DND-41 (cell line): ENCODE measurements around the gene EPHA8.

Source experiments
- ATAC-seq: fragments of 200-7000 bp; cut with Tn5 transposase; 3 replicates; pipeline ENCODE4 v1.9.1; 2021; ENCODE audit warnings: low read depth; ENCODE audit not compliant: insufficient read depth
- DNase-seq: peaks from one replicate; pipeline ENCODE4 v3.0.0-alpha.2; 2020
- H2AFZ ChIP-seq: 2 replicates; pipeline ENCODE4 v1.6.0; 2012; ENCODE audit warnings: low read depth, low read length
- H3K27ac ChIP-seq: 2 replicates; pipeline ENCODE4 v1.5.1; 2012; ENCODE audit warnings: low read length, inconsistent platforms
- H3K27me3 ChIP-seq: fragments of 200-600 bp; sonication (generic); 2 replicates; pipeline ENCODE4 v1.6.0; 2012; ENCODE audit warnings: low read length, mild to moderate bottlenecking, inconsistent platforms; ENCODE audit not compliant: insufficient read depth, poor library complexity
- H3K36me3 ChIP-seq: 2 replicates; pipeline ENCODE4 v1.5.1; 2012; ENCODE audit warnings: low read length, inconsistent platforms; ENCODE audit not compliant: insufficient read depth
- H3K4me1 ChIP-seq: 2 replicates; pipeline ENCODE4 v1.5.1; 2012; ENCODE audit warnings: mild to moderate bottlenecking, low read length; ENCODE audit not compliant: insufficient read depth
- H3K4me2 ChIP-seq: 2 replicates; pipeline ENCODE4 v1.6.0; 2012; ENCODE audit warnings: mild to moderate bottlenecking, moderate library complexity, low read length, inconsistent platforms; ENCODE audit not compliant: insufficient read depth
- H3K4me3 ChIP-seq, 2 experiments: fragments of 200-600 bp in 1 of 2; shearing (Covaris generic) in 1 of 2; 2 replicates each; pipeline ENCODE4 v1.5.1; 2012 to 2016; ENCODE audit warnings: inconsistent platforms in 2 of 2, low read length in 2 of 2, mild to moderate bottlenecking in 2 of 2, low read depth in 1 of 2, moderate library complexity in 1 of 2
- H3K79me2 ChIP-seq: 2 replicates; pipeline ENCODE4 v1.6.0; 2012; ENCODE audit warnings: low read length, inconsistent platforms; ENCODE audit not compliant: insufficient read depth
- H3K9ac ChIP-seq: 2 replicates; pipeline ENCODE4 v1.6.0; 2012; ENCODE audit warnings: low read depth, mild to moderate bottlenecking, inconsistent platforms, low read length, moderate library complexity
- H3K9me3 ChIP-seq: 2 replicates; pipeline ENCODE4 v1.5.1; 2012; ENCODE audit warnings: low read length, moderate library complexity, mild to moderate bottlenecking, inconsistent platforms; ENCODE audit not compliant: insufficient read depth, severe bottlenecking
- H4K20me1 ChIP-seq: 2 replicates; pipeline ENCODE4 v1.6.0; 2012; ENCODE audit warnings: low read length; ENCODE audit not compliant: insufficient read depth
- CTCF ChIP-seq: IDR thresholded peaks from 2 replicates; pipeline ENCODE4 v1.5.1; 2012; ENCODE audit warnings: borderline replicate concordance, low read length, moderate library complexity, mild to moderate bottlenecking; ENCODE audit not compliant: poor library complexity, severe bottlenecking; ENCODE audit errors: extremely low read depth
- EZH2 ChIP-seq: IDR thresholded peaks from 3 replicates; pipeline ENCODE4 v1.6.1; 2012; ENCODE audit warnings: borderline replicate concordance, low read depth, mild to moderate bottlenecking, moderate library complexity, low read length, inconsistent platforms; ENCODE audit not compliant: severe bottlenecking

Gene EPHA8

GRCh38 chr1:22584970-22585369 lies 21.7 kb downstream of the EPHA8 start:
- Histone ChIP-seq H3K27ac (no peak overlapping the region), H3K4me2 (no peak overlapping the region), H3K79me2 (no peaks in the 10 kb centered on the region), H3K4me1 (no peaks in the 10 kb centered on the region), H3K36me3 (no peaks in the 10 kb centered on the region), H3K27me3 (peaks cover 2% of the 10 kb centered on the region), H3K9ac (no peak overlapping the region), H4K20me1 (peaks cover 5% of the 10 kb centered on the region; the same call in 1 of the 2 replicates), H3K9me3 (no peaks in the 10 kb centered on the region), H2AFZ (no peak overlapping the region), H3K4me3 (no peak overlapping the region)
- ATAC-seq (no peak), DNase-seq (no peak)
- TF ChIP-seq EZH2 = no peak
- no peak for TF ChIP-seq CTCF

GRCh38 chr1:22585471-22585870 lies 22.2 kb downstream of the EPHA8 start:
- Histone ChIP-seq H3K79me2 (no peaks in the 10 kb centered on the region), H2AFZ (no peak overlapping the region), H3K27ac (no peak overlapping the region), H3K4me2 (no peak overlapping the region), H3K9ac (no peak overlapping the region), H3K27me3 (peaks cover 2% of the 10 kb centered on the region), H3K4me1 (no peaks in the 10 kb centered on the region), H3K4me3 (no peak overlapping the region), H3K9me3 (no peaks in the 10 kb centered on the region), H3K36me3 (no peaks in the 10 kb centered on the region), H4K20me1 (peaks cover 5% of the 10 kb centered on the region; the same call in 1 of the 2 replicates)
- DNase-seq (no peak), ATAC-seq (no peak)
- TF ChIP-seq CTCF (no peak), EZH2 (no peak)

GRCh38 chr1:22586356-22587130 lies 23.3 kb downstream of the EPHA8 start:
- H4K20me1 ChIP-seq = peaks cover 5% of the 10 kb centered on the region; the same call in 1 of the 2 replicates
- TF ChIP-seq EZH2 (no peak), CTCF (no peak)
- H3K27me3 ChIP-seq = peaks cover 2% of the 10 kb centered on the region
- H3K9me3 ChIP-seq = no peaks in the 10 kb centered on the region
- no peak overlapping the region for H3K4me3 ChIP-seq
- ATAC-seq = no peak
- H2AFZ ChIP-seq = no peak overlapping the region
- H3K4me2 ChIP-seq = no peak overlapping the region
- H3K27ac ChIP-seq = no peak overlapping the region
- no peaks in the 10 kb centered on the region for H3K36me3 ChIP-seq
- no peaks in the 10 kb centered on the region for H3K79me2 ChIP-seq
- no peaks in the 10 kb centered on the region for H3K4me1 ChIP-seq
- DNase-seq = no peak
- H3K9ac ChIP-seq = no peak overlapping the region

GRCh38 chr1:22587247-22587646 lies 24.0 kb downstream of the EPHA8 start:
- Histone ChIP-seq H3K4me2 (no peak overlapping the region), H3K4me1 (no peaks in the 10 kb centered on the region), H3K9ac (no peak overlapping the region), H2AFZ (no peak overlapping the region), H3K79me2 (no peaks in the 10 kb centered on the region), H4K20me1 (peaks cover 5% of the 10 kb centered on the region; the same call in 1 of the 2 replicates), H3K36me3 (no peaks in the 10 kb centered on the region), H3K9me3 (no peaks in the 10 kb centered on the region), H3K4me3 (no peak overlapping the region), H3K27ac (no peak overlapping the region), H3K27me3 (peaks cover 2% of the 10 kb centered on the region)
- ATAC-seq = no peak
- TF ChIP-seq EZH2 (no peak), CTCF (no peak)
- DNase-seq = no peak
